ENCODE measurements around the gene FBXW7.

DNA sequence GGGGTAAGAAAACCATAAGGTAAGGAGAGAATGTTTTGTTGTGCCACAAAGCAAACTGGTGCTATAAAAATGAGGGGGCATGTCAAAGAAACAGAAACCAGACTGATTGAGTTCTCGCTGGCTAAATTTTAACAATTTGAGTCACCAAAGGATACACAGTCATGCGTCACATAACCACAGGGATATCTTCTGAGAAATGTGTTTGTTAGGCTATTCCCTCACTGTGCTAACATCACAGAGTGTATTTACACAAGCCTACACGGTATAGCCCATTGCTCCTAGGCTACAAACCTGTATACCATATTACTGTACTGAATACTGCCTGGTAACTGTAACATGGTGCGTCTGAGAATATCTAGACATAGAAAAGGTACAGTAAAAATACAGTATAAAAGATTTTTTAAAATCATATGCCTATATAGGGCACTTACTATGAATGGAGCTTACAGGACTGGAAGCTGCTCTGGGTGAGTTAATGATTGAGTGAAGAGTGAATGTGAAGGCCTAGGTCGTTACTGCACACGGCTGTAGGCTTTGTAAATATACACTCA lies 50.1 kb downstream of the FBXW7 start:
- TF ChIP-seq SMAD3 (CRISPR knock-in tag; IDR thresholded peaks at IDR 0.05; ENCODE audit: borderline replicate concordance) (no peak), E2F5 (CRISPR knock-in tag; IDR thresholded peaks at IDR 0.05) (no peak), NFYB (CRISPR knock-in tag; conservative IDR thresholded peaks at IDR 0.05; ENCODE audit: low read depth) (no peak), PRDM15 (CRISPR knock-in tag; IDR thresholded peaks at IDR 0.05) (no peak)
- TF ChIP-seq, protein P1, sequence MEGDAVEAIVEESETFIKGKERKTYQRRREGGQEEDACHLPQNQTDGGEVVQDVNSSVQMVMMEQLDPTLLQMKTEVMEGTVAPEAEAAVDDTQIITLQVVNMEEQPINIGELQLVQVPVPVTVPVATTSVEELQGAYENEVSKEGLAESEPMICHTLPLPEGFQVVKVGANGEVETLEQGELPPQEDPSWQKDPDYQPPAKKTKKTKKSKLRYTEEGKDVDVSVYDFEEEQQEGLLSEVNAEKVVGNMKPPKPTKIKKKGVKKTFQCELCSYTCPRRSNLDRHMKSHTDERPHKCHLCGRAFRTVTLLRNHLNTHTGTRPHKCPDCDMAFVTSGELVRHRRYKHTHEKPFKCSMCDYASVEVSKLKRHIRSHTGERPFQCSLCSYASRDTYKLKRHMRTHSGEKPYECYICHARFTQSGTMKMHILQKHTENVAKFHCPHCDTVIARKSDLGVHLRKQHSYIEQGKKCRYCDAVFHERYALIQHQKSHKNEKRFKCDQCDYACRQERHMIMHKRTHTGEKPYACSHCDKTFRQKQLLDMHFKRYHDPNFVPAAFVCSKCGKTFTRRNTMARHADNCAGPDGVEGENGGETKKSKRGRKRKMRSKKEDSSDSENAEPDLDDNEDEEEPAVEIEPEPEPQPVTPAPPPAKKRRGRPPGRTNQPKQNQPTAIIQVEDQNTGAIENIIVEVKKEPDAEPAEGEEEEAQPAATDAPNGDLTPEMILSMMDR (IDR thresholded peaks at IDR 0.05) = no peak
- TF ChIP-seq, protein P2, sequence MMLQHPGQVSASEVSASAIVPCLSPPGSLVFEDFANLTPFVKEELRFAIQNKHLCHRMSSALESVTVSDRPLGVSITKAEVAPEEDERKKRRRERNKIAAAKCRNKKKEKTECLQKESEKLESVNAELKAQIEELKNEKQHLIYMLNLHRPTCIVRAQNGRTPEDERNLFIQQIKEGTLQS (CRISPR knock-in tag; conservative IDR thresholded peaks at IDR 0.05) = no peak

Measured in WTC11 (cell line).